ENCODE results near the gene CA11. TPM values are rescaled to one million over a fixed set of nuclear protein-coding genes. Genes with fewer than 3 reads are reported as not detected.
A peak's percentile ranks its signal among the peaks of the same experiment; 100 is the strongest.

The CA11 gene
- total RNA-seq, 1 donor = 1.3 TPM

DNA sequence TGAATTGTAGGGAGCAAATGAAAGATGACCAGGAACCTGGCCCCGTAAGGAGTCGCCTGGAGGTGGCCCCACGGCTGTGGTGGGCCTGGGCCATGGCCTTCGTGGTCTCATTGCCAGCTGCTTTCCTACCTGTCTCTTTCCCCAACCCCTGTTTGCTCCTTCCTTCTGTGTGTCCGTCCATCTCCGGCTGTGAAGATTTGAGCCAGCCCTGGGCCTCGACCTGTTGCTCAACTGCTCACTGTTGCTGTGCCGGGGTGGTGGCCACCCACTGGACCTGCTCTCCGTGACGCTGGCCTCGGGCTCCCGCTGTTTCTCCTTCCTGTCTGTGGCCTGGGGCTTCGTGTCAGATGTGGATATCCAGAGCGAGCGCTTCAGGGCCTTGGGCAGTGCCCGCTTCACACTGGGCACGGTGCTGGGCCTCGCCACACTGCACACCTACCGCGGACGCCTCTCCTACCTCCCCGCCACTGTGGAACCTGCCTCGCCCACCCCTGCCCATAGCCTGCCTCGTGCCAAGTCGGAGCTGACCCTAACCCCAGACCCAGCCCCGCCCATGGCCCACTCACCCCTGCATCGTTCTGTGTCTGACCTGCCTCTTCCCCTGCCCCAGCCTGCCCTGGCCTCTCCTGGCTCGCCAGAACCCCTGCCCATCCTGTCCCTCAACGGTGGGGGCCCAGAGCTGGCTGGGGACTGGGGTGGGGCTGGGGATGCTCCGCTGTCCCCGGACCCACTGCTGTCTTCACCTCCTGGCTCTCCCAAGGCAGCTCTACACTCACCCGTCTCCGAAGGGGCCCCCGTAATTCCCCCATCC, 17.3 kb downstream of the CA11 start:
- H3K4me3 ChIP-seq (ENCODE audit: low read depth, low read length) = no peak overlapping the region
- TF ChIP-seq, protein P1, sequence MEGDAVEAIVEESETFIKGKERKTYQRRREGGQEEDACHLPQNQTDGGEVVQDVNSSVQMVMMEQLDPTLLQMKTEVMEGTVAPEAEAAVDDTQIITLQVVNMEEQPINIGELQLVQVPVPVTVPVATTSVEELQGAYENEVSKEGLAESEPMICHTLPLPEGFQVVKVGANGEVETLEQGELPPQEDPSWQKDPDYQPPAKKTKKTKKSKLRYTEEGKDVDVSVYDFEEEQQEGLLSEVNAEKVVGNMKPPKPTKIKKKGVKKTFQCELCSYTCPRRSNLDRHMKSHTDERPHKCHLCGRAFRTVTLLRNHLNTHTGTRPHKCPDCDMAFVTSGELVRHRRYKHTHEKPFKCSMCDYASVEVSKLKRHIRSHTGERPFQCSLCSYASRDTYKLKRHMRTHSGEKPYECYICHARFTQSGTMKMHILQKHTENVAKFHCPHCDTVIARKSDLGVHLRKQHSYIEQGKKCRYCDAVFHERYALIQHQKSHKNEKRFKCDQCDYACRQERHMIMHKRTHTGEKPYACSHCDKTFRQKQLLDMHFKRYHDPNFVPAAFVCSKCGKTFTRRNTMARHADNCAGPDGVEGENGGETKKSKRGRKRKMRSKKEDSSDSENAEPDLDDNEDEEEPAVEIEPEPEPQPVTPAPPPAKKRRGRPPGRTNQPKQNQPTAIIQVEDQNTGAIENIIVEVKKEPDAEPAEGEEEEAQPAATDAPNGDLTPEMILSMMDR (IDR thresholded peaks at IDR 0.05; ENCODE audit: insufficient read depth, low read depth, low read length) = no peak
- DNase-seq (ENCODE audit: low read depth) = no peak

DNA sequence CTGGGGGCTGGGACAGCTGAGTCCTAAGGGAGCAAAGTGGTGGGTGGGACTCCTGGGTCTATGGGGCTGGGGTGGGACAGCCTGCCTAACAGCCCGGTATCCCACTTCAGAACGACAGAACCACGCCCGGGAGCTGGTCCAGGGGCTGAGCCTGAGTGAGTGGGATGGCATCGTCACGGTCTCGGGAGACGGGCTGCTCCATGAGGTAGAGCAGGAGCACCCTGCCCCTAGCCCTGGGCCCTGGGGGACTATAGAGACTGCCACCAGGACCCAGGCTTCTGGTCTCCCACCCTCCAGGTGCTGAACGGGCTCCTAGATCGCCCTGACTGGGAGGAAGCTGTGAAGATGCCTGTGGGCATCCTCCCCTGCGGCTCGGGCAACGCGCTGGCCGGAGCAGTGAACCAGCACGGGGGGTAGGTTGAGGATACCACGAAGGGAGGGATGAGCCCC, 18.1 kb downstream of the CA11 start:
- DNase-seq (ENCODE audit: low read depth) = no peak
- TF ChIP-seq, protein P1 (IDR thresholded peaks at IDR 0.05; ENCODE audit: insufficient read depth, low read depth, low read length) = no peak
- H3K4me3 ChIP-seq (ENCODE audit: low read depth, low read length) = no peak overlapping the region

DNA sequence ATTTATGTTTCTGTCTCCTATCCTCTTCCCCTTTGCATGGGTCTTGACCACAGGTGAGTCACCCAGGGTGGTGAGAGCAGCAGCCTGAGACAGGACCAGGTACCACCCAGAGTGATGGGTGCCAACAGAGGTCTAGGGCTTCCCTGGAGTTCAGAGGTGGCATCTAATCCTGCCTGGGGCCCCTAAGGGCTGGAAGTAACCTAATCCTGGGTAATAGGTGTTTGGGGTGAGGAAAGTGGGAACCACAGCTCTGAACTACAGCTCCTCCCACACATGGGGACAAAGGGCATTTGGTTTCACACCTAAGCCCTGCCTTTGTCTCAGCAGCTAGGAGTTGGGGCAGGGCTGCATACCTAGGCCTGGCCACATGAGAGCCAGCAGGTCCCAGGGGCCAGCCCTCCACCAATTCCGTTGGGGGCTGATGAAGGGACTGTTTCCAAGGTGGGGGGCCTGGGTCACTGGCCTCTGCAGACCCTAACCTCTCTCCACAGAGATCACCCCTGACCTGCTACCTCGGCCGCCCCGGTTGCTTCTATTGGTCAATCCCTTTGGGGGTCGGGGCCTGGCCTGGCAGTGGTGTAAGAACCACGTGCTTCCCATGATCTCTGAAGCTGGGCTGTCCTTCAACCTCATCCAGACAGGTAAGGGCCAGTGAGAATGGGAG, 18.7 kb downstream of the CA11 start:
- DNase-seq (ENCODE audit: low read depth) = no peak
- TF ChIP-seq, protein P1 (IDR thresholded peaks at IDR 0.05; ENCODE audit: insufficient read depth, low read depth, low read length) = no peak
- H3K4me3 ChIP-seq (ENCODE audit: low read depth, low read length) = no peak overlapping the region

DNA sequence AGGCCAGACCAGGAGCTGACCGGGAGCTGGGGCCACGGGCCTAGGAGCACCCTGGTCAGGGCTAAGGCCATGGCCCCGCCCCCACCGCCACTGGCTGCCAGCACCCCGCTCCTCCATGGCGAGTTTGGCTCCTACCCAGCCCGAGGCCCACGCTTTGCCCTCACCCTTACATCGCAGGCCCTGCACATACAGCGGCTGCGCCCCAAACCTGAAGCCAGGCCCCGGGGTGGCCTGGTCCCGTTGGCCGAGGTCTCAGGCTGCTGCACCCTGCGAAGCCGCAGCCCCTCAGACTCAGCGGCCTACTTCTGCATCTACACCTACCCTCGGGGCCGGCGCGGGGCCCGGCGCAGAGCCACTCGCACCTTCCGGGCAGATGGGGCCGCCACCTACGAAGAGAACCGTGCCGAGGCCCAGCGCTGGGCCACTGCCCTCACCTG, 20.1 kb downstream of the CA11 start:
- TF ChIP-seq, protein P1 (IDR thresholded peaks at IDR 0.05; ENCODE audit: insufficient read depth, low read depth, low read length) = no peak
- no peak overlapping the region for H3K4me3 ChIP-seq (ENCODE audit: low read depth, low read length)
- DNase-seq (ENCODE audit: low read depth) = no peak

DNA sequence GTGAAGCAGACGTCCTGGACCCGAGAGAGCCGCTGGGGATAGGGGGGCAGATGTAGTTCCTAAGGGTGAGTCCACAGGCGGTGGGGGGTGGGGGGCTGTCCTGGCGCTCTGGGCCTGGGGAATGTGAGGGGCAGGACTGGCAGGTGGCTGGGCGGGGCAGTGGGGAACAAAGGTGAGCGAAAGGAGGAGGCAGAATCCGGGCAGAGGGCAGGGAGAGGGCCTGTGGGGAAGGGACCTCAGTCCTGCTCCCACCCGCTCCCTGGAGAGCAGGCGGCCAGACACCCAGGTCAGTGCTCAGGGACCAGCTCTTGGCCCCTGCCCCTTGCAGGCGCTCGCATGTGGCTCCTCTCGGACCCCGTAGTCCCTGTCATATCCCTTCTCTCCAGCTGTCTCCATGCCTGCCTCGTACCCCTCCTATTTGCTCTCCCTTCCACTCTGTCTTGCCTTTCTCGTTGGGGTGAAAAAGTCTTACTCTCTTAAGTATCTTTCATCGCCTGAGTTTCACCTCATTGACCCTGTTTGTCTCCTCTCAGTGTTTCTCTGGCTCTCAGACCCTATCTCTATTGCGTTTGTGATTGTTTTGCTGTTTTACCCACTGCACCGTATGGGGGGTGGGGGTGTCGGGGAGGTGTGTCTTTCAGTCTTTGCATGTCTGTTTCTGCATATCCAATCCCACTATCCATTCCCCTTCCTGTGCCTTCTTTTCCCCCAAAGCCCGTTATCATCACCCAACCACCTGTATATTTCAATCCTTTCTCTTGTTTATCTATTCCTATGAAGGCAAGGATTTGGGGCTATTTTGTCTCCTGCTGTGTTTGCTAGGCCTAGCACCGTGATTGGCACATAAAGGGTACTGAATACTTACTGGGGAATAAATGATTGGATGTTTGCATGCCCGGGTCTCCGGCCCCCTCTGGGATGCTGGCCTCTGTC, 20.9 kb downstream of the CA11 start:
- TF ChIP-seq, protein P1 (IDR thresholded peaks at IDR 0.05; ENCODE audit: insufficient read depth, low read depth, low read length) = no peak
- no peak for DNase-seq (ENCODE audit: low read depth)
- H3K4me3 ChIP-seq (ENCODE audit: low read depth, low read length) = peak overlapping the region; percentile 67

DNA sequence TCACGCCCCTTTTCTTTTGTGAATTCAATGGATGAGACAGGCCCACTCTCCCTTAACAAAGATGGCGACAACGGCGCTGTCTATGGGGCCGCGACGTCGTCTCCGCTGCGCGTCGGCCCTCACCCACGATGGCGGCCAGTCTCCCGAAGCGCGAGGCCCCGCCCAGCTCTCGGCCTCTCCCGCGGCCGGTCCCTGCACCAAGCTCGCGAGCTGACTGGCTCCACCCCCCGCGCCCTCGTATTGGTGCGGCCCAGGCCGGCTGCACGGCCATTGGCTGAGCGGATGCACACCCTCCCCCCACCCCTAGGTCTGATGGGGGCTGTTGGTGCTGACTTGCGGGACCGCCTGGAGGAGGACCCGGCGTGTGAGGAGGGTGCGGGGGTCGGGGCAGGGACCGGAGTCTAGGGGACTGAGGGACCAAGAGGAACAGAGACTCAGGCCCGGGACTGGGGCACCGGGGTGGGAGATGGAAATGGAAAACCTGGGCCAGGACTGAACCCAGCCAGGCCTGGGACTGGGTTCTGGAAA, 21.9 kb downstream of the CA11 start:
- DNase-seq (ENCODE audit: low read depth) = peak; percentile 97
- TF ChIP-seq, protein P1 (IDR thresholded peaks at IDR 0.05; ENCODE audit: insufficient read depth, low read depth, low read length) = no peak
- H3K4me3 ChIP-seq (ENCODE audit: low read depth, low read length) = peak overlapping the region; percentile 67
